ENCODE measurements around the gene SAMD4B. TPM values are rescaled to one million over a fixed set of nuclear protein-coding genes. Genes with fewer than 3 reads are reported as not detected.

Gene SAMD4B
- polyA plus RNA-seq, 5 donors = 79.7 to 128 (median 117) TPM

DNA sequence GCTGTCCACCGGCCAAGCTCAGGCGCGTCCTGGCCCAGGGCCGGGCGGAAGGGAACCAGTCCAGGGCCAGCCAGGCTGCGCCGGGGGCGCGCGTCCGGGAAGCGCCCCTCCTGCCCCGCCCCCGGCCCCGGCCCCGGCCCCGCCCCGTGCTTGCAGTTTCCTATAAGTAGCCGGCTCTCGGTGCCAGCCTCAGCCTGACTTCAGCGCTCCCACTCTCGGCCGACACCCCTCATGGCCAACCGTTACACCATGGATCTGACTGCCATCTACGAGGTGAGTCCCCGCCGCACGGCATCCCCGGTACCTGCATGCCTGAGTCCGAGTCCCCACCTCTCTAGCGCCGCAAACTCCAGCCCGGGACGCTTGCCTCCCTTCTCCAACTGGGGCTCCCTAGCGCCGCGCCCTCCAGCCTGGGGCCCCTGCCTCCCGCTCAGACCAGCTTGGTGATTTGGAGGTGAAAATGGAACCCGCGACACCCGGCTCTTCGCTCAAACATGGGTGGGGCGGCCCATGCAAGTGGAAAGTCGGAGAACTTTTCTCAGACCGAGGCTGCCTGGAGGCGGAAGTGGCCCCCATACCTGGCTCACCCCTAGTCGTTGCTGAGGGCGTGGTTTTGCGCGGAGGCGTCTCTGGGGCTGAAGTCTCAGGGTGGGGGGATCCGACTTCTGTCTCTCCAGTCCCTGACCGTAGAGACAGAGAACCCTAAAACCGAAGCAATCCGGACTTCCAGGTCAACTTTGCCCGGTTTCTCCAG lies 64.6 kb downstream of the SAMD4B start, which contains the start of gene ZFP36:
TSS of gene ZFP36 (plus strand) at position 192 of the 754 bp plus-strand sequence. CDS start at position 250, 58 bp downstream.
- DNase-seq = peak; percentile 85 to 88

- no peak for DNase-seq
Measured at GRCh38 chr19:39407410-39407659, 65.1 kb downstream of the SAMD4B start.

- DNase-seq = no peak
Measured at GRCh38 chr19:39407660-39408391, 65.6 kb downstream of the SAMD4B start.

DNA sequence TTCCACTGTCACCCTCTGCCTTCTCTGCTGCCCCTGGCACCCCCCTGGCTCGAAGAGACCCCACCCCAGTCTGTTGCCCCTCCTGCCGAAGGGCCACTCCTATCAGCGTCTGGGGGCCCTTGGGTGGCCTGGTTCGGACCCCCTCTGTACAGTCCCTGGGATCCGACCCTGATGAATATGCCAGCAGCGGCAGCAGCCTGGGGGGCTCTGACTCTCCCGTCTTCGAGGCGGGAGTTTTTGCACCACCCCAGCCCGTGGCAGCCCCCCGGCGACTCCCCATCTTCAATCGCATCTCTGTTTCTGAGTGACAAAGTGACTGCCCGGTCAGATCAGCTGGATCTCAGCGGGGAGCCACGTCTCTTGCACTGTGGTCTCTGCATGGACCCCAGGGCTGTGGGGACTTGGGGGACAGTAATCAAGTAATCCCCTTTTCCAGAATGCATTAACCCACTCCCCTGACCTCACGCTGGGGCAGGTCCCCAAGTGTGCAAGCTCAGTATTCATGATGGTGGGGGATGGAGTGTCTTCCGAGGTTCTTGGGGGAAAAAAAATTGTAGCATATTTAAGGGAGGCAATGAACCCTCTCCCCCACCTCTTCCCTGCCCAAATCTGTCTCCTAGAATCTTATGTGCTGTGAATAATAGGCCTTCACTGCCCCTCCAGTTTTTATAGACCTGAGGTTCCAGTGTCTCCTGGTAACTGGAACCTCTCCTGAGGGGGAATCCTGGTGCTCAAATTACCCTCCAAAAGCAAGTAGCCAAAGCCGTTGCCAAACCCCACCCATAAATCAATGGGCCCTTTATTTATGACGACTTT lies 66.4 kb downstream of the SAMD4B start:
- DNase-seq = no peak

GRCh38 chr19:39409208-39410016 lies 67.2 kb downstream of the SAMD4B start:
- DNase-seq = peak; percentile 77 to 84

DNA sequence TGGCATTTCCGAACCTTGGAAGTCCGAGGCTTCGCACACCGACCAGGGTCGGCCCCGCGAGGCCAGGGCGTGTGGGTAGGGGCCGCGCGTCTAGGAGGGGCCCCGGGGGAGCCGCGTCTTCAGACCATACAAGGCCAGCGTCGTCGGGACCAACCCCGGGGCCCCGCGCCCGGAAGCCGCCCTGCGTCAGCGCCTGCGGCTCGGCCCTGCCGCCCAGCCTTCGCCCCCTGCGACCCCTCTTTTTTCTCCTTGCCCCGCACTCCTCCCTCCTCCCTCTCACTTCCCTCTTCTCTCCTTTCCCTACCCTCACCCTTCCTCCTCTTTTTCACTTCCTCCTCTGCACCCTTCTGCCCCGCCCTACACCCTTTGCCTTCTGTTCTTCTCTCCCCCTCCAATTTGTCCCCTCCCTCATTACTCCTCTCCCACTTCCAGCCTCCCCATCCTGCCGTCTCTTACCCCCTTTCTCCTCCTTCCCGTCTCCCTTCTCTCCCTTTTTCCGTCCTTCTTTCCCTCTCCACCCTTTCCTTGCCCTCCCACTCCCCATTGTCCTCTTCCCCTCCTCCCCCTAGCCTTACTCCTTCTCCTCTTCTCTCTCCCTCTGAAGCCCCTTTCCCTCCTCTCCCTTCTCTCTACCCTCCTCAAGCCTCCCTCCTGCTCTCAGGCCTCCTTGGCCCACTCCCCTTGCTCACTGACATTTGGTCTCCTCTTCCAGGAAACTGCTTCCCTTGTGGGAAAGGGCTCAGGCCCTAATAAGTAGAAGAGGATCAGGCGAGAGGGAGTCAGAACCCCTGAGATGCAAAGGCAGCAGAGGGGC lies 68.0 kb downstream of the SAMD4B start:
- DNase-seq = peak; percentile 74 to 77

DNA sequence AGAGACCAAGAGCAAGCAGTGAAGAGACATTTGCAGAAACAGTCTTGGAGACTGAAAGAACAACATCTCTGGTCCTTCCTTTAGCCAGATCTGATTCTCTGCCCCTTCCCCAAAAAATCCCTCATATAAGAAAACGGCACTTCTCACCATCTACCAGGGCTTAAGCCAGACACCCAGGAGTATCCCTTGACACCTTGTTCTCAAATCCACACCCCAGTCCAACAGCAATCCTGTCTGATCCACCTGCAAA lies 68.5 kb downstream of the SAMD4B start:
- no peak for DNase-seq

DNA sequence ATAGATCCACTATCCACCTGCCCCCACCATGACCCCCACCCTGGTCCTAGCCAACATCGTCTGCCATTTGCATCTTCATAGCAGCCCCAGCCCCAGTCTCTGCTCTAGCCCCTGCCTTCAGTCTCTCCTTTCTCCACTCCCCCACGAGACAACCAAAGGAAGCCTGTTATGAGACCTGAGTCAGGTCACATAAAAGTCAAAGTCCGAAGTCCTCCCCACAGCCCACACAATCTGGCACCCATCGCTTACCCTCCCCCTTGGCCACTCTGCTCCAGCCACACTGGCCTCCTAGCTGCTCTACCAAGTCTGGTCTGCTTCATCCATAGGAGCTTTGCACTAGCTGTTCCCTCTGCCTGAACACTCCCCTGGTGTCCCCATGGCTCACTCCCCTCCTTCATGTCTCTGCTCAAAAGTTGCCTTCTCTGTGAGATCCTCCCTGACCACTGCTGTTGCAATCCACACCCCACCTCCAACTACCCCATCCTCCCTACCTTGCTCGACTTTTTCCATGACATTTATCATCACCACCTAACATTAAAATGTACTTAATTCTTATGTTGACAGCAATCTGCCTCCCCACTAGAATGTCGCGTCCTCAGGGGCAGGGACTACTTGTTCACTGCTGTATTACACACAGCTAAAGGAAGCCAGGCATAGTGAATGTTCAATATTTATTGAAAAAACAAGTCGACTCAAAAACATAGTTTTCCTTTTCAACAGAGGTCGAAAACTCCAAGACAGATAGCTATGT lies 69.0 kb downstream of the SAMD4B start:
- no peak for DNase-seq

GRCh38 chr19:39411832-39412099 lies 69.5 kb downstream of the SAMD4B start:
- DNase-seq = peak in 1 of 2 donors; percentile 83

GRCh38 chr19:39412100-39412866 lies 70.1 kb downstream of the SAMD4B start, which contains the start of gene PLEKHG2:
PLEKHG2 (plus strand) TSS chr19:39412669; CDS start chr19:39414087, 1,418 bp downstream.
- DNase-seq = peak; percentile 99 to 100

DNA sequence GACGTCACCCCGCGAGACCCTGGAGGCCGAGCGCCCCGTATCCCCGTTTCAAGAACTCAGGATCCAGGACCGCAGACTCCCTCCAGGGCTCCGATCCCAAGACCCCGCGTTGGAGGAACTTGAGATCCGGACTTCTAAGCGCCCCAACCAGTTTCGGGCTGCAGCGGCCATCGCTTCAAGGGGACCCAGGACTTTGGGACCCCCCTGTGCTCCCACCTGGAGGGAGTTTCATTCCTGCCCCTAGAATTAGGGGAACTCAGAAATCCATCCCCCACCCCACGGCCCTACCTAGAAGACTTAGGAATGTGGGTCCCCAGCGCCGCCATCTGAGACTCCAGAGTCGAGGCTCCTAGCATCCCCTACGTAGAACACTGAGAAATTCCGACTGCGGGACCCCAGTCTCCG lies 70.6 kb downstream of the SAMD4B start:
- DNase-seq = peak in 1 of 2 donors; percentile 62

DNA sequence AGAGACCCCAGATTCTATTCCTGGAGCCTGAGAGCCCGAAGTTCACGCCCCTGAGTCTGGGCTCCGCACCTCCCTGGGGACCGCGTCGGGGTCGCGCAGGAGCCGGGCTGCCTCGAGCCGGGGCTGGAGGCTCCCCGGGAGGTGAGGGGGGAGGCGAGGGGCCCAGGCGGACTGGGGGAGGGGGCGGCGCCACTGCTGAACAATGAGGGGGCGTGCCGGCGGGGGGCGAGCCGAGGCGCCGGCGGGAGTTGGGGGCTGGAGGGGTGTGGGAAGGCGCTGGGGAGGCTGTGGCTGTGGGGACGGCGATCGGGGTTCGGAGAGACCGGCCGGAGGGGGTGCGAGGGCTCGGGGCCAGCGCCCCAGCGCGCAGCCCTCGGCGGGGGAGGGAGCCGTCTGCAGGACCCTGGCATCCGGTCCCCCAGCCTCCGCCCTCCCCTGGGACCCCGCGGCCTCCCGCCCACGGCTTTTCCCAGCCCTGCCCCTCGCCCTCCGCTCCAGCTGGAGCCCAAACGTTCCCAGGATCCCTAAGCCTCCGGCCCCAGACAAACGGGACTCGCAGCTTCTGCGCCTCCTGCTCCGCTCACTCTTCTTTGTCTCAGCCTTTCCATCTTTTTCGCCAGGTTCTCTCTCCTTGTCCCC lies 71.2 kb downstream of the SAMD4B start:
- peak; percentile 81 to 82 for DNase-seq

DNA sequence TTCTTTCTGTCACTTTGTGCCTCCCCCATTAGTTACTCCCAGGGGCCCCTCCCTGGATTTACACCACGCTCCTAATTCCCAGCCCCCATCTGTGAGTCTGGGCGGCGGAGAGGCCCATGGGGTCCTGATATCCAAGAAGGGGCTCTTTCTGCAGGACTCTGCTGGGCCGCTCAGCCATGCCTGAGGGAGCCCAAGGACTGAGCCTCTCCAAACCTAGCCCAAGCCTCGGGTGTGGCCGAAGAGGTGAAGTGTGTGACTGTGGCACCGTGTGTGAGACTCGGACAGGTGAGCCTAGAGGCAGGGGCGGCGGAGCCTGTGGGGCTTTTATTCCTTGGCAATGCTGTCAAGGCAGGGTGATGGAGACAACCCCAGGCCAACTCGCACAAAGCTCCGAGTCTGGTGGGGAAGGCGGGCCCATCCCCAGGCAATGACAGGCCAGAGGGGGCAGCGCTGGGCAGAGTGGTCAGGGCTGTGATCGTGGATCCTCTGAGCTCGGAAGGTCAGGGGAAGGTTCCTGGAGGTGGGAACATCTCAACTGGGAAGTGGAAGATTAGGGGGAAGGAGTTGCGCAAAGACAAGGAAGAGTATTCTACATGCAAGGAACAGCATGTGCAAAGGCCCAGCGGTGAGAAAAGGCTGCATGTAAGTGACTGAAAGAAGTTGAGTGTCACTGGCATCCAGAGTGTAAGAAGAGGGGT lies 71.8 kb downstream of the SAMD4B start:
- DNase-seq = no peak

GRCh38 chr19:39415111-39416046 lies 73.2 kb downstream of the SAMD4B start:
- no peak for DNase-seq

GRCh38 chr19:39416152-39417120 lies 74.2 kb downstream of the SAMD4B start:
- DNase-seq = no peak
